ENCODE measurements around the gene SF3B6. TPM values are rescaled to one million over a fixed set of nuclear protein-coding genes. Genes with fewer than 3 reads are reported as not detected.

SF3B6 gene
- total RNA-seq, 4 donors from 2014 or later = 86.9 to 121 (median 113) TPM

GRCh38 chr2:24076849-24077534, 866 bp upstream of the SF3B6 start:
- Histone ChIP-seq H3K36me3 (peaks cover 0 to 56% (median 32%) of the 10 kb centered on the region in 4 donors), H3K4me1 (peaks cover 19 to 39% (median 25%) of the 10 kb centered on the region in 4 donors), H3K27ac (replicated peaks in 1 of 4) (peak overlapping the region; percentile 88 to 96 (median 92)), H3K27me3 (no peaks in the 10 kb centered on the region), H3K4me3 (peak overlapping the region; percentile 70 to 91 (median 74)), H3K9me3 (no peaks in the 10 kb centered on the region)
- WGBS = 4% methylated on average over 37 of the region's 41 CpGs
- TF ChIP-seq EP300 (IDR thresholded peaks at IDR 0.05) = no peak
- DNase-seq (ENCODE audit: extremely low spot score) = no peak
- intact Hi-C loops (cut with DNase I) = loop anchor here (5.0 kb wide), 1 partner anchor 150 kb away; the partner anchor contains the start of gene ATAD2B

GRCh38 chr2:24075259-24075658, 867 bp downstream of the SF3B6 start:
- Histone ChIP-seq H3K27me3 (no peaks in the 10 kb centered on the region), H3K4me1 (peaks cover 19 to 39% (median 25%) of the 10 kb centered on the region in 4 donors), H3K4me3 (peak overlapping the region; percentile 70 to 91 (median 74)), H3K36me3 (peaks cover 5 to 56% (median 35%) of the 10 kb centered on the region in 4 donors), H3K9me3 (no peaks in the 10 kb centered on the region), H3K27ac (replicated peaks in 1 of 4) (peak overlapping the region; percentile 88 to 96 (median 92))
- intact Hi-C loops (cut with DNase I) = loop anchor here (5.0 kb wide), 1 partner anchor 148 kb away; the partner anchor contains the start of gene ATAD2B
- 56% methylated on average over 5 of the region's 5 CpGs for WGBS
- DNase-seq (ENCODE audit: extremely low spot score) = no peak
- TF ChIP-seq POLR2AphosphoS5 (IDR thresholded peaks at IDR 0.05) = no peak

GRCh38 chr2:24073816-24074215, 2.3 kb downstream of the SF3B6 start:
- TF ChIP-seq EP300 (IDR thresholded peaks at IDR 0.05) = no peak
- TF ChIP-seq CTCF (IDR thresholded peaks at IDR 0.05) = no peak
- no peak for TF ChIP-seq POLR2AphosphoS5 (IDR thresholded peaks at IDR 0.05)
- TF ChIP-seq POLR2A (IDR thresholded peaks at IDR 0.05; ENCODE audit: low read depth) = no peak
- no peak overlapping the region for H3K4me3 ChIP-seq
- H3K27ac ChIP-seq (replicated peaks in 1 of 4) = no peak overlapping the region
- peaks cover 19 to 39% (median 25%) of the 10 kb centered on the region in 4 donors for H3K4me1 ChIP-seq
- H3K27me3 ChIP-seq = no peaks in the 10 kb centered on the region
- intact Hi-C loops (cut with DNase I) = no loop called here
- H3K36me3 ChIP-seq = peaks cover 6 to 59% (median 45%) of the 10 kb centered on the region in 4 donors
- no peak for DNase-seq (ENCODE audit: extremely low spot score)
- H3K9me3 ChIP-seq = no peaks in the 10 kb centered on the region
- 91% methylated on average over 6 of the region's 6 CpGs for WGBS

- Histone ChIP-seq H3K9me3 (no peaks in the 10 kb centered on the region), H3K4me1 (peaks cover 12 to 31% (median 16%) of the 10 kb centered on the region in 4 donors), H3K27me3 (no peaks in the 10 kb centered on the region), H3K27ac (replicated peaks in 1 of 4) (no peak overlapping the region), H3K4me3 (no peak overlapping the region), H3K36me3 (peaks cover 13 to 72% (median 60%) of the 10 kb centered on the region in 4 donors)
- TF ChIP-seq CTCF (IDR thresholded peaks at IDR 0.05) (no peak), POLR2A (IDR thresholded peaks at IDR 0.05; ENCODE audit: low read depth) (no peak), POLR2AphosphoS5 (IDR thresholded peaks at IDR 0.05) (no peak), EP300 (IDR thresholded peaks at IDR 0.05) (no peak)
- 83% methylated on average over 4 of the region's 4 CpGs for WGBS
- DNase-seq (ENCODE audit: extremely low spot score) = no peak
- intact Hi-C loops (cut with DNase I) = no loop called here
These were observed 3.9 kb downstream of the SF3B6 start for GRCh38 chr2:24072259-24072658.

GRCh38 chr2:24065341-24065740, 10.8 kb downstream of the SF3B6 start:
- TF ChIP-seq POLR2AphosphoS5 (IDR thresholded peaks at IDR 0.05) (no peak), POLR2A (IDR thresholded peaks at IDR 0.05; ENCODE audit: low read depth) (no peak), EP300 (IDR thresholded peaks at IDR 0.05) (no peak), CTCF (IDR thresholded peaks at IDR 0.05) (no peak)
- Histone ChIP-seq H3K4me3 (no peak overlapping the region), H3K27me3 (no peaks in the 10 kb centered on the region), H3K9me3 (no peaks in the 10 kb centered on the region), H3K27ac (replicated peaks in 1 of 4) (no peak overlapping the region), H3K36me3 (peaks cover 17 to 51% (median 46%) of the 10 kb centered on the region in 4 donors), H3K4me1 (no peaks in the 10 kb centered on the region)
- DNase-seq (ENCODE audit: extremely low spot score) = no peak
- intact Hi-C loops (cut with DNase I) = no loop called here
- 86% methylated on average over 2 of the region's 2 CpGs for WGBS
